GM21390 (cell line): Measurements from ENCODE around the gene NUDT3.
"Not testable (repeated sequence)": the region's sequence is repeated elsewhere in the genome, so short reads cannot be mapped to it uniquely, and the experiment has no call there.

Experiments
- ATAC-seq: cut with Tn5 transposase; IDR thresholded peaks from one replicate; pipeline ENCODE4 v1.9.1; 2021; ENCODE audit not compliant: unreplicated experiment

The NUDT3 gene

DNA sequence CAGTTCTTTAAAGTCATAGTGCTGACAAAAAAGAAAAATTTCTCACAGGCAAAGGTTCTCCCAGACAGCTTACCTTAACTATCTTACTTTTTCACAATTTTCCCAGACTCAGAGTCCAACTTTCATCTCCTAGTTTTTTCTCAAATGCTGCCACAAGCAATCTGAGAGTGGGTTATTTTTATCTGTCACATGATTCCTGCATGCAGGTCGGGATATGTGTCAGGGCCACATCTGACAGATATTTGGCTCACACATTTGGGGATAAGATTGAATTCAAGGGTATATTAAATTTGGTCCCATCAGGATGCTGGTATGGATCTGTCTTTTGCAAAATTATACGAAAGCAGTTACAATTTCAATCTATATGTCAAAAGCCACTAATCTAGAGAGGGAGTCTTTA lies 93.5 kb downstream of the NUDT3 start:
- no peak for ATAC-seq

DNA sequence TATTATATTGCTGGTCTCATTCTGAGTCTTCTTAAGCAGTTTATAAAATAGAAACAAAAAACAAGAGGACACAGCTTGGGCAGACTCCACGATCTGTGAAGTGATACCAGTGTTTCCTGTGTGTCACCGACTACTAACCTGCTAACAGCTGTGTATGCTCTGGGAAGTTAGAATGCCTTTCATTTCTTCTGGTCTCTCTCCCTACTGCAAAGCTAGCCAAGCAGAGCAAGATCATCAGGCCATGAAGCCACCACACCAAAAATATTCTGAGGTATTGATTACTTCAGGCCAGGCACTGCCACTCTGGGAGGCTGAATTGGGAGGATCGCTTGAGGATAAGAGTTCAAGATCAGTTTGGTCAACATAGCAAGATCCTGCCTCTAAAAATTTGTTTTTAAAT lies 96.7 kb downstream of the NUDT3 start:
- ATAC-seq = peak; percentile 92

DNA sequence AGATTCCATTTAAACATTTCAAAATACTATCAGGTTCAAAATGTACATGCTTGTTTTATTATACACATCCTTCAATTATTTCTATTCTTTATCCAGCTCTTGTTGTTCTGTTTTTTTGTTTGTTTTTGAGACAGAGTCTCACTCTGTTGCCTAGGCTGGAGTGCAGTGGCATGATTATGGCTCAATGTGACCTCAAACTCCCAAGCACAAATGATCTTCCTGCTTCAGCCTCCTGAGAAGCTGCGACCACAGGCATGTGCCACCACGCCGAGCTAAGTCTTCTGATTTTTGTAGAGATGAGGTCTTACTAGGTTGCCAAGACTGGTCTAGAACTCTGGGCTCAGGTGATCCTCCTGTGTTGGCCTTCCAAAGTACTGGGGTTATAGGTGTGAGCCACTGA lies 99.5 kb downstream of the NUDT3 start:
- ATAC-seq = no peak

DNA sequence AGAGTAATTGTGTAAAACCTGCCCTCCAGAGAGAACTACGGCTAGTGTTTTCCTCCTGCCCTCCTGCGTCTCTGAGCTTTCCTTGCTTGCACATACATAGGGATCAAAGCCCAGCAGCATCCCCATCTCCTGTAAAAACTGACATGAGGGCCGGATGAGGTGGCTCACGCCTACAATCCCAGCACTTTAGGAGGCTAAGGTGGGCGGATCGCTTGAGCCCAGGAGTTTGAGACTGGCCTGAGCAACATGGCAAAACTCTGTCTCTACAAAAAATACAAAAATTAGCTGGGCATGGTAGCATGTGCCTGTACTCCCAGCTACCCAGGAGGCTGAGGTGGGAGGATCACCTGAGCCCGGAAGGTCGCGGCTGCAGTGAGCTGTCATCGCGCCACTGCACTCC lies 103.3 kb downstream of the NUDT3 start:
- ATAC-seq = no peak

- no peak for ATAC-seq
Measured at GRCh38 chr6:34288581-34288980, 103.9 kb downstream of the NUDT3 start.

GRCh38 chr6:34285448-34286164 lies 106.9 kb downstream of the NUDT3 start:
- no peak for ATAC-seq

DNA sequence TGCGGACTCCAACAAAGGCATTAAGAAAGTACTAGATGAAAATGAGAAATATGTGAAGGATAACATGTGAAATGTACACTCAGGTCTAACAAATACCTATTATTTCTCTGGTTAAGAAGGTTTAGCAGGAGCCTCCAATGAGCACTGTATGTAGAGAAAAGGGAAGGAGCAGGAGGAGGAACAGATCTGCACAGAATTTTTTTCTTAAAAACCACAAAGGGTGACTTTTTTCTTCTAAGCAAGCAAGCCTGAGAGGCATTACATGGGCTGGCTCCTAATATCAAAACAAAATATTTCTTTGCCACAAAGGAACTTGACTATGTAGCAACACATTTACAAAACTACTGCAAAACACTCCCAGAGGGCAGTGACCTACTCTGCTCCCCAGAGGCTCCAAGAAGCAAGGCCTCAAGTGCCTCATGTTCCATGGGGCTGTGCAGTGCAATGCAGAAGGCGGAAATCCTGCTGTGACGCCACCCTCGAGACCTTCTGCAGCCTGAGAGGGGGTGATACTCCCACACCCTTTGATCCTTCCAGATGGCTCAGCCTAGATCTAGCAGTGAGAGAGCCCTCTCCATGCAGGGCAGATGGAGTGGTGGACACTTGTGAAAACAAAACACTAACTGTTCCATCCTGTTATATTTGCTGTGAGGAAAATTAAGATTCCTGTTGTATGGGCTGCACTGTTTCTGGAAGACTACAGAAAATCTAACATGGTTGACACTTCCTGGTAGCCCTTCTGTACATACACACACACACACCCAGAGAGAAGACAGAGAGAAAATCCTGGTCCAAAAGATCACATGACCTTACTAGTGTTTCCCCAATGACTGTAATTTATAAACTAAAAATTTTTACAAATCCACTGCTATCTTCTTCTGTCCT lies 107.7 kb downstream of the NUDT3 start:
- no peak for ATAC-seq

DNA sequence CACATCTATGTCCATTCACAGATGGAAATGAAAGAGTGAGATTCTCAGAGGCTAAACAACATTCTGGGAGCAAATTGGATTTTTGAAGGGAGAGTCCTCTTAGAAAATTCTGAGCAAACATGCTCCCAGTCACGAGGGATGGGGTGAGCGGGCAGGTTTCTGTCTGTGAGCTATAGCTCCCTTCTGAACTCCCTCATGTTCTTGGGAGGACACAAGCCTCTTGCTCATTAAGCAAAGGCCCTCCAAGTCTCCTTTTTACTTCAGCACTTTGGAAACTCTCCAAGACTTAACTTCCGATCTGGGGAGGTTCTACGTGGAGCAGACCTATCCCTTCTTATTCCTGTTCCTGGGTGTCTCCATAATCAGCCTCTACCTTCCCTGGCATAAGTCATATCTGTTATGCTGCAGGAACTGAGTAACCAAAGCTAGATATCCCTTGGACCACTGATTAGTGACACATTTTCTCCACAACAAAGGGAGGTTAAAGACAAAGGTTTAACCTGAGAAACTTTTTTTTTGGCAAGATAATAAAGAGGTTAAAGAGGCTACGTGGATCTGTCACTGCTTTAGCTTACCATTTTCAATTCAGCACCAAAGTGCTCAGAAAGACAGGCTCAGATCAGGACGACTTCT lies 110.7 kb downstream of the NUDT3 start:
- no peak for ATAC-seq

DNA sequence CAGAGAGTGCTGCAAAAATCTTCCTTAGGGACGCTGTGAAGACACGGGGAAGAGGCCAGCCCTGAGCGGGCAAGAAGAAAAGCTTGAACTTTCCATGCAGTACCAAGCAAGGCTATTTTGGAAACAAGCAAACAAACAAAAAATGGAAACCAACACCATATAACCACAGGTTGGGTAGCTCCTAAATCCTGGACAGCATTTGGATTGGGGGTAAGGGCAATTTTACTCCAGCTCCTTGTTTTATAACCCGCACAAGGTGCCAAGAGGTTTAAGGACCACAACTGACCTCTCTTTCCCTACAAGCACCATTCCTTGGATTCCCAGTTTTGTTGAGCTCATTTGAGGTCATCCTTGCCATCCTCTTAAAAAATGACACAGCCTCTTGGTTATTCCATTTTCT lies 112.3 kb downstream of the NUDT3 start:
- no peak for ATAC-seq

GRCh38 chr6:34278833-34279232 lies 113.6 kb downstream of the NUDT3 start:
- ATAC-seq = no peak

DNA sequence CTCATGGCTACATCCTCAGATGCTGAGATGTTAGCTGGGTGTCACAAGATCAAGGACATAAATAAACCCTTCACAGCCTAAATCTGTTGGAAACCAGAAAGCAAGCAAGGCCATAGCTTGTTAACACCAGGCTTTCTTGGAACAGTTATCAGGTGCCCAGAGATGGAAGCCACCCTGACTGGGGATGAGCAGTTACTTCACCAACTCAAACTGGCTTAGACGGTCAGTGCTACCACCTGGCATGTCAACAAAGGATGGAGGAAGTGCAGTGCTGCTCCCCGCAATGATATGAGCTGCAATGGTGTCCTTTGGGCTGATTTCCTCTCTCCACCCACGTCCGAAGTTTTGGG lies 114.7 kb downstream of the NUDT3 start:
- ATAC-seq = no peak

DNA sequence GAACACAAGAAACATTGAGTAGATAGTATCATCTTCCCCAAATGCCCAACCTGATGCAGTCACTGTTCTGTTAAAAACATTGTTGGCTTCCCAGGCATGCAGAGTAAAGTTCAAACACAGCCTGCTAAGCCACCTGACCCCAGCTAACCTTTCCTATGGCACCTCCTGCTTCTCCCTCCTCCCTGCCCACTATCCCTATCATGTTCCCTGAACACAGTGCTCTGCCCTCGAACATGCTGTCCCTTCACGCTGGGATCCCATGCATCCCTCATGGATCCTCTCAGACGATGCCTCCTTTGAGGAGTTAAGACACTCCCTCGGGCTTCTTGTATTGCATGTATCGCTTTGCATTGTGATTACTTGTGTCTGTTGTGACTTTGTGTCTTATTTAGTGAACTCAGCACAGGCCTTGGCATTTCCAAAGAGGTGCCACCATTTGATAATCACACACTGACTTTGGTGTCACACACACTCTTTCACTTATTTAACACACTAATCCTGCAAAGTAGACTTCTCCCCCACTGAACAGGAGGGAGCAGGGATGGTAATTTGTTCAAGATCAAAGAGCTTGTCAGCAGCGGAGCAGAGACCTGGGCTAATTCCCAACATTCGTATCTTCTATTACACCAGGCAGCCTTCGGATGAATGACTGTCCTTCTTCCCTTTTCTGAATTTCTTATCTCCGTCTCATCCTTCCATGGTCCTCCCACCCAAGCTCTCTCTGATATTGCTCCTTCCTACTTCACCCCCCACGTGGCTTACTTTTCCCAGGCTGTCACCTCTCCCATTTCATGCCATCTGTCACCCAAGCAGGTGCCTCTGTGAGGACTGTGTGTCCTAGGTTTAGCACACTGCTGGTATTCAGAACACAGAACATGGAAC lies 115.3 kb downstream of the NUDT3 start:
- no peak for ATAC-seq

- no peak for ATAC-seq
Measured at GRCh38 chr6:34276191-34276590, 116.3 kb downstream of the NUDT3 start.

- ATAC-seq = no peak
Measured at GRCh38 chr6:34275128-34275804, 117.2 kb downstream of the NUDT3 start.

DNA sequence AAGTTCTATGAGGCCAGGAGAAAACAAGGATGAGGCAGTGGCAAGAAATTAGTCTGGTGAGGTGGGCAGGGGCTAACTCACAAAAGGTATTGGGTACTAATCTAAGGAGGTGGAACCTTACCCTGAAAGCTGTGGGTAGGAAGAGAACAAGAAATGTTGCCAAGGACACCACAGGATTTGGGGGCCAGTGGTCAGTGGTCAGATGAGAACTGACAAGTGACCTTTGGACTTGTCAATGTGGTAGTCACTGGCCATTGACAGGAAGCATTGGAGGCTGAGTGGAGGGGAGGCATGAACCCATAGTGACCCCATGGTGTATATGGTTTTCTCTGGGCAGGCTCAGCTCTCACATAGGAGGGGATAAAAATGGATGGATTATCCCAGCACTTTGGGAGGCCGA lies 118.3 kb downstream of the NUDT3 start:
- no peak for ATAC-seq

DNA sequence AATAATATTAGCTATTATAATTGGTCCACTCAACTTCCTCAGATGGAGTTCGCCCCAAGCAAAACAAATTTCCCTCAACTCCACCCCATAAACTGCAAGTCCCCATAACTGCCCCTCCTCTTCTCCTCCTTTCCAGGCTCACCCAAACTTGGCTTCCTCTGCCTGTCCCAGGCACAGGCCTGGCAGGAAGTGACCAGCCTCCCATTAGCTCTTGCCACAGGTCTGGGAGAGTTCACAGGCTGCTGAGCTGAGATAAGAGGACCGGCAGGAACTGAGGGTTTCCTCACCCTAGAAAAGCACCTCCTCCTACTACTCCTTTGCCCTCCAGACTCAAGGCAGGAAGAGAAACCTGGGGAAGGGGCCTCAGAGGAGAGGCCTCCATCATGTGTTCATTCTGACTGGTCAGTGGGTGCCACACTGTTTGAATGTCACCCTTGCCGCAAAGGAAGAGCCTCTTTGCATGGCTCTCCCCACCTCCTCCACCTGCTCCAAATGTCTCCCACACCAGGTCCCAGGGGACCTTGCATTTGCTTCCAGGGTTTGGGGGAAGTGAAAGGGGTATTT lies 119.1 kb downstream of the NUDT3 start:
- no peak for ATAC-seq

GRCh38 chr6:34272013-34272926 lies 120.2 kb downstream of the NUDT3 start:
- no peak for ATAC-seq

- not testable (repeated sequence) for ATAC-seq
Measured at GRCh38 chr6:34269658-34270341, 122.7 kb downstream of the NUDT3 start.
